Mesenteric fat pad (tissue), 1 donor: Measurements from ENCODE around the gene CCND1. TPM values are rescaled to one million over a fixed set of nuclear protein-coding genes. Genes with fewer than 3 reads are reported as not detected.

Experiments
- DNase-seq: peaks from one replicate; pipeline ENCODE4 v3.0.0-alpha.2; 2020; ENCODE audit warnings: low spot score
- total RNA-seq: library from RNA; stranded (reverse); fragmentation: NEBNext Ultra II Directional; extraction: Animal tissue kit (Norgen Biotek cat#: 25700); gene quantifications from one replicate; pipeline ENCODE4 v1.2.1, GENCODE V29; 2021
- donor health status: DM: yes; HTN: yes; CAD: no.

The CCND1 gene
- total RNA-seq, 1 donor from 2014 or later = 788 TPM

DNA sequence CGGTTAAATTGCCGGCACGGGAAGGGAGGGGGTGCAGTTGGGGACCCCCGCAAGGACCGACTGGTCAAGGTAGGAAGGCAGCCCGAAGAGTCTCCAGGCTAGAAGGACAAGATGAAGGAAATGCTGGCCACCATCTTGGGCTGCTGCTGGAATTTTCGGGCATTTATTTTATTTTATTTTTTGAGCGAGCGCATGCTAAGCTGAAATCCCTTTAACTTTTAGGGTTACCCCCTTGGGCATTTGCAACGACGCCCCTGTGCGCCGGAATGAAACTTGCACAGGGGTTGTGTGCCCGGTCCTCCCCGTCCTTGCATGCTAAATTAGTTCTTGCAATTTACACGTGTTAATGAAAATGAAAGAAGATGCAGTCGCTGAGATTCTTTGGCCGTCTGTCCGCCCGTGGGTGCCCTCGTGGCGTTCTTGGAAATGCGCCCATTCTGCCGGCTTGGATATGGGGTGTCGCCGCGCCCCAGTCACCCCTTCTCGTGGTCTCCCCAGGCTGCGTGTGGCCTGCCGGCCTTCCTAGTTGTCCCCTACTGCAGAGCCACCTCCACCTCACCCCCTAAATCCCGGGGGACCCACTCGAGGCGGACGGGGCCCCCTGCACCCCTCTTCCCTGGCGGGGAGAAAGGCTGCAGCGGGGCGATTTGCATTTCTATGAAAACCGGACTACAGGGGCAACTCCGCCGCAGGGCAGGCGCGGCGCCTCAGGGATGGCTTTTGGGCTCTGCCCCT is 529 bp upstream of the CCND1 start:
- DNase-seq = no peak

DNA sequence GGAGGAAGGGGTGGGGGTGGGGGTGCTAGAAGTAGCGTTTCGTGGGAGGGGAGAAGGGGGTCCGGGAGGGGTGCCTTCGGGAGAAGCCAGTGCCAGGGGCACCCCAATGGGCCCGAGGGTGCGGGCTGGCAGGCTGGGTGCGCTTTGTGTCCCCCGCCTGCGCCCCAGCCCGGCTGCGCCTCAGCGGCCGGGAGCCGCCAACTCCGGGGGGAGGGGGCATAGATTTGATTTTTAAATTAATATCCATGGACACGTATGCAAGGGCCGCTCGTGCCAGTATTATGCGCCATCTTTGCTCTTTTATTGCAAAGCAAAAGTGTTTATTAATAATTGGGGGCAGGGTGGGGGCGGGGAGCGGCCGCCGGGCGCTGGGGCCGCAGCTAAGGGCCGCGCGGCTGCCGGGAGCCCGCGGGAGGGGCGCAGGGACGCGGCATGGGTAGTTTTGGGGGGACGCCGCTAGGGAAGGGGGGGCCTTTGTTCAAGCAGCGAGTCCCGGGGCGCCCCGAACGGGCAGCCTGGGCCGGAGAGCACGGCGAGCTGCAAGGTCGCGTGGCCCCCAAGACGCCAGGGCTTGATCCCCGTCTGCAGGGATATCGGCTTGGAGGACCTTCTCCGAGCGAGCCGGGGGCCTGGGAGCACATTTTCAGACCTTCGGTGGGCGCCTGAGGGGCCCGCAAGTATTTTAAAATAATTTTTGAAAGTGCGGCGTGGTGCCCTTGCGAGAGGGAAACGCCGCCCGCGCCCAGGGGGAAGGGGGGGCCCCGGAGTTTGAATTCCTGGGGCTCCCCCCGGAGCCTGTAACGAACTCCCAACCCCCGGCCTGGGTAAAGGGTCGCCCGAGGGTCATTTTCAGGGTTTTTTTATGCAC is 959 bp downstream of the CCND1 start:
- DNase-seq = no peak

DNA sequence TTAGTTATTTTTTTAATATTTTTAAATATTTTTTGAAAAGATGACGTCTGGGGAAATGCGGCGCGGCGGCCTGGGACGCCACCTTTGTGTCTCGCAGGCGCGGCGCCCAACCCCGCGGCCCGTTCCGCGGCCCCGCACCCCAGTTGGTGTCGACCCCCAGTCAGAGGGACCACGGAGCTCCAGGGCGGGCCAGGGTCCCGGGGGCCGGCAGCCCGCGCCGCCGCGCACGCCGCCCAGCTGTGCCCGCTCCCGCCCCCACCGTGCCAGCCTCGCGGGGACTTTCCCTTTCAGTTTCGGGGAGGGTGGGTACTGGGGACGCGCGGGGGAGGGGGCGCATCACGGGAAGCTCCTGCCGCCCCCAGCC is 1.6 kb downstream of the CCND1 start:
- DNase-seq = no peak

DNA sequence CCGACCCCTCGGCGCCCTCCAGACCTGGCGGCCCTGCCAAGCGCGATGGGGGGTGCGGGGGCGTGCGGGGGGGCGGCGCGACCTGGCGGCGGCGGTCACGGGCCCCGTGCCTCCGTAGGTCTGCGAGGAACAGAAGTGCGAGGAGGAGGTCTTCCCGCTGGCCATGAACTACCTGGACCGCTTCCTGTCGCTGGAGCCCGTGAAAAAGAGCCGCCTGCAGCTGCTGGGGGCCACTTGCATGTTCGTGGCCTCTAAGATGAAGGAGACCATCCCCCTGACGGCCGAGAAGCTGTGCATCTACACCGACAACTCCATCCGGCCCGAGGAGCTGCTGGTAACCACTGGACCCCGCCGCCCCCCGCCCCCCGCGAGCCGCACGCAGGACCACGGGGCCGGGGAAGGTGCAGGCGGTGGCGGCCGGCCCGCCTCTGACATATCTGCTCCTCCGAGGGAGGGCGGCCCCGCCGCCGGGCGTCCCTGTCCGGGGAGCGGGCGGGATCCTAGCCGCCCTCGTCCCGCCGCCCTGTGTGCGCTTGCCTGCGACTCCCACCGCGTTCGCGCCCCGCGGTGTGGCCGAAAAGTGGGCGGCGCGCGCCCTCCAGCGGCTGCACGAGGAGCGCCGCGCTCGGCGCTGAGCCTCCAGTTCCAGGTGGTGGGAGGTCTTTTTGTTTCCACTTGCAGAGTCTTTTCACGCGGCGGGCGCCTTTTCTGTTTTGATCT is 2.1 kb downstream of the CCND1 start:
- DNase-seq = peak; percentile 95

DNA sequence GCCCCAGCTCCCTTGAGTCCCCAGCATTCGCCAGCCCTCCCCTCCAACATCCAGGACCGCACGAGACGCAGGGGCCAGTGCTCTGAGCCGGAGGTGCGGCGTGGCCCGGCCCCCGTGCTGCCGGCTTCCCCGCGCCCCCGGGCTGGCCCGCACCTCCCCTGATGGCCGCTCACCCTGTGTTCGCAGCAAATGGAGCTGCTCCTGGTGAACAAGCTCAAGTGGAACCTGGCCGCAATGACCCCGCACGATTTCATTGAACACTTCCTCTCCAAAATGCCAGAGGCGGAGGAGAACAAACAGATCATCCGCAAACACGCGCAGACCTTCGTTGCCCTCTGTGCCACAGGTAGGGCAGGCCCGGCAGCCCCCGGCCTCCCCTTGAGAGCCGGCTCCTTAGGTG is 2.7 kb downstream of the CCND1 start:
- DNase-seq = no peak

DNA sequence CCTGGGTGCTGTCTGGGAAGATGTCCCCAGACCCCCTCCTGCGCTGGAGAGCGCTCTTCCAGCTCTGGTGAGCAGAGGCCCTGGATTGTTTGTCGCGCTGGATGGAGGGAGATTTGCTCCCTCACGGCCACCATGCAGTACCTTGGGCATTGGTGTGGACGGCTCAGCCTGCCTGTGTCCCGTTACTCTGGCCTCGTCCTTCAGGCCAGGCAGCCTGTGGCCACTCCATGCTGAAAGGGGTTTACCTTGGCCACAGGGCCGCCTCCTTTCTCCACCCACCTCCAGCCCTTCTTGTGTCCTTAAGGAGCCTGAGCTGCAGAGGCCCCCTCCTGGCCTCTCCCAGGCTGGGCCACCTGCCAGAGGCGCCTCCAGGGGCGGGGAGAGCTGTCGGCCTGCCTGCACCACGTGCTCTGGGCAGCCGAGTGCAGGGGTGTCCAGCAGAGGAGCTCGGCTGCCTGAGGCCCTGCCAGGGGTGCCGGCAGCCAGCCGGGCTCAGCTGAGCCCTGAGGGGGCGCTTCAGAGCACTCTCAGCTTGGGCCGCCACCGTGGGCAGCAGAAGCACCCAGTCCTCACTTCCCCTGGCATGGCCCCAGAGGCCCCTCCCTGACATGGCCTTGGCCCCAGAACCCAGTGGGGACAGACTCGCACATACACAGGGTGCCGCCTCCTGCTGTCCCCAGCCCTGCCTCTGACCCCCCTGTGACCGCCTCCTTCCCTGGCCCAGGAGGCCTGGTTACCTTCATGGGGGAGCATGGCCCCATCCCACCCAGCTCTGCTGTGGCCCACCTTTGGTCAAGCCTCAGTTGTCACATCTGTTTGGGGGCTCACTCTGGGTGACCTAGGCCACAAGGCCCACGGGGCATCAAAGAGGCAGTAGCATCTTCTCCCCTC is 3.4 kb downstream of the CCND1 start:
- no peak for DNase-seq

DNA sequence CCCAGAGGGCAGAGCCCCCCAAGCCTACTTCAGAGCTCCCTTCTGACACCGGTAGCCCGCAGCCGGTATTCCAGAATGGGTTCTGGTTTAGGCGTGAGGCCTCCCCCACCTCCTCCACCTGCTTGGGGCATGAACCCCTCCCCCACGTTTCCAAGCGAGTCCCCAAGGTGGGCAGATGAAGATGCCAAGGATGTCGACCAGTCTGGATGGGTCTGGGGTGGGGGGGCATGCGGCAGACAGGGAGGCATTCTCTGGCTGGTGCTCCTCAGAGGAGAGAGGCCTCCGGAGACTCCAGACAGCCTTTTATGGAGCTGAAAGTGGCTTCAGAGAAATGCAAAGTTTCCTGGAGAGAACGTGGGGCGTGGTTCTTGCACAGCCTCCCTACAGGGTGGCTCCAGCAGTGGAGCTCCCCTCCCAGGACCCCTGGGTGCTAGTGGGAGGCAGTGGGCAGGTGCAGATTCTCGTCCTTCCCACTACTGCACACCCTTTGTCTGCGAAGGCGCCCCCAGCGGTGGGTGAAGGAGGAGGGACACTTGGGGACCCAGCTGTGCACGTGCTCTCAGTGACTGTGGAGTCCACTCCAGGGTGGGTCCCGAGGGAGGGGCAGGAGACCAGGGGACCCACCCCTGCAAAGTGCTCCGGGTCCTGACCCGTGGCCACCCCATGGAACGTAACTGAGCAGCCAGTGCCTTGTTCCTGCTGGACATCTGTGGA is 4.2 kb downstream of the CCND1 start:
- DNase-seq = no peak

DNA sequence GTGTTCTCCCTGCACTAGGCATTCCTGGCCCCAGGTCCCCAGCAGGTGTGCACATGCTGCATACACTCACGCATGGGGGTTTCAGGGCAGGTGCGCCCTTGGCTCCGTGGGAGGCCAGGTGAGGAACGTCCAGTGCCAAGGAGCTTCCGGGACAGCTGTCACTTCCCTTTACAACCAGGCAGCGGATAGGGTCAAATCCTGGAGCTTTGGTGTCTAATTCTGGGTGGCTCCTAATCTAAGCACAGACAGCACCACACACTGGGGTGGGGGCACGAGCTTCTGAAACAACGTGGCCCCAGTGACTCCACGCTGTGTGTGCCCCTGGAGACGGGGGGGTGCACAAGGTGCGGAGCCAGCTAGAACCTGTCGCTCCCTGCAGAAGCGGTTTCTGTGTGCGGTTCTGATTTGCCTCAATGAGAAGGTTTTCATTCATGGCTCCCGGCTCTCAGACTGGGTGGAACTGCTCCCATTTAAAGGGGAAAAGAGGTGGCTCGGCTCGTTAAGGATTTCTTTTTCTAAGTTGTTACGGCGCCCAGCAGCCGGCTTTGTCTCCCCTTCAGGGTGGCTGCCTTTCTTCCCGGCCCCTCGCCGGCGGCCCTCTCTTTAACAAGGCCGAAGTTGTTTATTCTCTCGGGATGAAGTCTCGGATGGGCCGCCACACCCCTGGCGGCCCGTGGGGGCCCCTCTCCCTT is 5.0 kb downstream of the CCND1 start:
- no peak for DNase-seq

DNA sequence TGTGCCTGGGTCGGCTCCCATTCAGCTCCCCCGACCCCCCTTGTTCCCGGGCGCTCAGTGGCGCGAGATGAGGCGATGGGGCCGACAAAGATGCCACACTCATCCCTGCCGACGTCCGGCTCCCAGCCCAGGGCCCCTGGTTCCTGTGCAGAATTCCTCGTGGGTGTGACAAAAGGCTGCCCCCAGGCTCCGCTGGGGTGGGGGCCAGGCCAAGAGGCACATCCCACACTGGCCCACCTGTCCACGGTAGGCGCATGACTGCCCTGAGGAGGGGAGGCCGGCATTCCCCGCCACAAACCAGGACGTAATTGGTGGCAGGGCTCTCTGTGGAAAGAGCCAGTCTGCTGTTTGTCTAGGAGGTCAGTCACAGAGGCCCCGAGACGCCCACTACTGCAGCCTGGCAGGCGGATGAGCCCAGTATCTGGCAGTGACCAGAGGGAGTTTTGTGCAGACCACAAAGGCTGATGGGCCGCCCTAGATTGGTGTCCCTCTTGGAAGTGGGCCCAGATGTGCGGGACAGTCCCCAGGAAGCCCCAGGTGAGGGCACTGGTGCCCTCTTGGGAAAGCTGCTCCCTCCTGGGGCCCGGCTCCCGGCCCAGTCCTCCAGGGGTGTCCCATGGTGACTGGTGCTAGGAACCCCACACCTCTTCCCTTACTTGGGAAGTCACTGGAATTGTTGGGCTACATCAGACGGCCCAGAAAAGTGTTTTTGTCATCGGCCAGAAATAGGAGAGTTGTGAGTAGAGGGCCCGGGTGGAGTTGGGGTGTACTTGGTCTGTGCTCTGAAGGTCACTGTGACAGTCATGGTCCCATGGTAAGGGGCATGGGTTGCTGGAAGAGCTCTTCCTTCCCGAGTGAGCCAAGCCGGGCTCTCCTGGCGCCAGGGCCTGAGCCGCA is 5.8 kb downstream of the CCND1 start:
- no peak for DNase-seq

DNA sequence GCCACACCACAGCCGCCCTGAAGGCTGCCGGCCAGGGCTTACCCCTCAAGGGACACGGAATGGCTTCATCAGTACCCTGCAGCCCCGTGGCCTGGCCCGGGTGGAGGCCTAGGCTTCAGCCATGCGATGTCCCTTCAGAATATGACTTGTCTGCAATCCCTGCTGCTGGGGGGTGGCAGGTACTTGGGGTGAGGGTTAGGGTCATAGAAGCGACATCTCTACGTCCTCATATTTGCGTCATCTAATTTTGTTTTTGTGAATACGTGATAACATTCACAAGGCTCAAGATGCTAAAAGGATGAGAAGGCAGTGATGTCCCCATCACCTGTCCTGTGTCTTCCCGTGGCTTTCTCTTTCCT is 6.4 kb downstream of the CCND1 start:
- no peak for DNase-seq

DNA sequence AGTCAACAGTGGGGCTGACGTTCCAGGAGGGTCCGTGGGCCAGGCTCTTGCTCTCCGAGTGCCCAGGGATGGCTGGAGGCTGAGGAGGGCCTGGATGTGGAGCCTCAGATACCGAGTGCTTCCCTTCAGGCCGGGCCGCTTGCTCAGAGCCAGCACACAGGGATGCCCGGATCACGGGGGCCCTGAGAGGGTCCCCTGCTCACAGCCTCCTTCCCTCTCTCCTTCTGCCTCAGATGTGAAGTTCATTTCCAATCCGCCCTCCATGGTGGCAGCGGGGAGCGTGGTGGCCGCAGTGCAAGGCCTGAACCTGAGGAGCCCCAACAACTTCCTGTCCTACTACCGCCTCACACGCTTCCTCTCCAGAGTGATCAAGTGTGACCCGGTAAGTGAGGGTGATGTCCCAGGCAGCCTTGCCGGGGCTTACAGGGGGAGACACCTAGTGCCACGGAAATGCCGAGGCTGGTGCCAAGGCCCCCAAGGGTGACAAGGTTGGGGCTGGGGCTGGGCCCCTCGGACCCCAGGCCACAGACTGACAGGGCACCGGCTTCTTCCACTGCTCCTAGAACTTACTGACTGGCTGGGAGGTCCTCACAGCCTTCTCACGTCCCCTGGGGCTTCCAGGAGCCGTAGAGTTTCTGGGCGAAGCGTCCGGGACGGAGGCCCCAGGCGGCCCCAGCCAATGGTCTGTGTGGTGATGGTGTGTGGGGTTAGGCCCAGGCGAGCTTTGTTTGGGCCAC is 7.0 kb downstream of the CCND1 start:
- DNase-seq = no peak

DNA sequence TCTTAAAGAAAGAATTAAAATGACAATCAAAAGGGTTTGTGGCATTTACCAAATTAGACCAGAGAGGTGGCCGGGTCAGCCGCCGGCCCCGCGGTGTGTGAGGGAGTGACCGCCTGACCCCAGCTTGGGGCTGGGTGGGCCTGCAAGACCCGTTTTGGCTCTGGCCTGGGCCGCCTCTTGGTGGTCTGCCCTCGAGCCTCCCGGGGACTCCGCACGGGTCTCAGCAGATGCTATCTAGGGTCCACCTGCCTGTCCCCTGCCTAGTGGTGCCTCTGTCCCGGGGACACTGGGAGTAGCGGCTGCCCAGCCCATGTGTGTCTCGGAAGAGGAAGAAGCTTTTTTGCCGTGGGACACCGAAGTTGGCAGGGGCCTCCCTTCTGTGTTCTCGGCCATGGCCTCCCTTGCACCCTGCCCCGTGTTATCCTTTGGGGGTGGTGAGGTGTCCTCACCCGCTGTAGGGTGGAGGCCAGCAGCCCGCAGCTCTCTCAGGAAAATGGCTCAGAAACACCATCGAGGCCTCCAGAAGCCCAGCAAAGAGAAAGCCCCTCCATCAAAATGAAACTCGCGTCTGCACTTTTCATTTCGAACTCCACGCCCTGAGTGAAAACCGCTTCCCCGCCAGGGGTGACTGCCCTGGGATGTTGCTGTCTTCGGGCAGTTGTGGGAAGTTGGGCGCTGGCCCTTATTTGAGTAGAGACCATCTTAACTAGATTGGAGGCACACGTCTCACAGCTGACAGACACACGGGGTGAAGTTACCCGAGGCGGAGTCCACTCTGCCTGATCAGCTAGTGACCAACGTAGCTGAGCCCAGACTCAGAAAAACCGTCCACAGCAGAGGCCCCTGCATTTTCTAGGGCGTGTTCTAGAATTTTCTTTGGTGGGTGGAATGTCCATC is 8.0 kb downstream of the CCND1 start:
- no peak for DNase-seq

DNA sequence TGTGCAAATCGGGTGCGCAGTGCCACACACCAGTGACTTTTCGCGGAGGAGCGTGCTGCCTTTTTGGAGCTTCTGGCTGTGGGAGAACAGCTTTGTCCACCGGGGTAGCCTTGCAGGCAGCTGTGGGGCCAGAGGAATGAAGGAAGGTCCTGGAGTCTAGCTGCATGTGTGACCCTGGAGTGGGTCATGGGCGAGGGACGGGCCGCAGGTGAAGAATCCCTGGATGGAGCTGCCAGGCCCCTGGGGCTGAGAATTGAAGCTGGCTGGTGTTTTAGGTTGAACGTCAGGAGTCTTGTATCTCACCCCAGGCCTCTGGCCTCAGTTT is 8.6 kb downstream of the CCND1 start:
- no peak for DNase-seq

DNA sequence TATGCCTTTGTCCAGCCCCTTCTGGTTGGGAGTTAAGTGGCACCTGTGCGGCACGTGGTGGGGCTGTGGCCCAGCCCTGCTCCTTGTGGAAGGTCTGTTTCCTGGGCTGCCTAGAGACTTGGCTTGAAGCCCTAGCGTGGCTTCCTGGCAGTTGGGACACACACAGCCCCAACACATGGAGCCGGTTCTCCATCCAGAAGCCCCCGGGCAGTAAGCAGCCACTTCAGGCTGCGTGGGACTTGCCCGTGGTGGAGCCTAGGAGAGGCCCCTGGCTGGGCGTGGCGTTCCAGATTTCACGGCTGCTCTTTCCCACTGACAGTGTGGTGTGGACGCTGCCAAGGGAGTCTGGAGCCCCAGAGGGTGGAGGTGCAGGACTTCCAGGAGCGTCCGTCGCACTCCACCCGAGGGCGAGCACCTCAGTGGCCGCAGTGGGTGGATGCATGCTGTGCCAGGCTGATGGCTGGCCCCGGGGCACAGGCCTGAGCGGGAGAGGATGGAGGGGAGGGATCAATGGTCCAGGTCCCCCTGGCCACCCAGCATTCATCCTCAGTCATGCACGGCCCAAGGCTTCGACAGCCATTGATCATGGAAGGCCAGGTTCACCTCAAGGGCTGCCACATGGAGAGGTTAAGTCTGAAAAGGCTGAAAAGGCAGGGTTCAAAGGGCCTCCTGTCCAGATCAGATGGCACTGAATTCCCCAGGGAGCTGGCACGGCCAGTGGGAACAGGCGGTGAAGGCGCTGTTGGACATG is 9.3 kb downstream of the CCND1 start:
- DNase-seq = no peak

DNA sequence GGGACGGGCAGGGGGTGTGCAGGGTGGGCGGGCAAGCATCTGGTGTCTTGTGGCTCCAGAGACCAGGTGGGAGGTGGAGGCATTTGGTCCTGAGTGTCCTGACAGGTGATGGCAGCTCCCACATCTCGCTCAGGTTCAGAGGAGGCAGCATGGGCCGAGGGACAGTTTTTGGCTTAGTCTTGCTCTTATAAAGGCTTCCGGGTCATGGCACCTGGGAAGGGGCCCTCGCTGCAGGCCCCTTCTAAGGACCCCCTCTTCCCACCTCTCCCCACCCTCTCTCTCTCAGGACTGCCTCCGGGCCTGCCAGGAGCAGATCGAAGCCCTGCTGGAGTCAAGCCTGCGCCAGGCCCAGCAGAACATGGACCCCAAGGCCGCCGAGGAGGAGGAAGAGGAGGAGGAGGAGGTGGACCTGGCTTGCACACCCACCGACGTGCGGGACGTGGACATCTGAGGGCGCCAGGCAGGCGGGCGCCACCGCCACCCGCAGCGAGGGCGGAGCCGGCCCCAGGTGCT is 9.9 kb downstream of the CCND1 start:
- DNase-seq = no peak
